ENCODE data around the gene DDX59. TPM values are rescaled to one million over a fixed set of nuclear protein-coding genes. Genes with fewer than 3 reads are reported as not detected.

Gene DDX59
- polyA plus RNA-seq, 1 donor from 2014 or later = 21.0 TPM

DNA sequence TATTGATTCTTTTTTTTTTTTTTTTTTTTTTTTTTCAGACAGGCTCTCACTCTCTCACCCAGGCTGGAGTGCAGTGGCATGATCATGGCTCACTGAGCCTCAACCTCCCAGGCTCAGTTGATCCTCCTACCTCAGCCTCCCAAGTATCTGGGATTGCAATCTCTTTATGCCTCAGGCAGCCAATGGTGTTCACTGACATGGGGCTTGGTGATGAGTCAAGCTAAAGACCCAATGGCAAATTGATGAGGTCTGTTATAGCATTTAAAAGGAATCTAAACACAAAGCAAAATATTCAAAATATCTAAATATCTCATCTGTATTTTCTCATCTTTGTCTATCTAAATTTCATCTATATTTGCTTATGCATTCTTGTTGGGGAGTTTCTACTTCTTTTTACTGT, 38.5 kb upstream of the DDX59 start:
- H3K9me3 ChIP-seq (ENCODE audit: low read length) = no peaks in the 10 kb centered on the region
- H2AFZ ChIP-seq (ENCODE audit: low read depth, low read length) = no peak overlapping the region
- TF ChIP-seq CTCF (IDR thresholded peaks at IDR 0.05; ENCODE audit: poor library complexity, severe bottlenecking) (no peak), SMC3 (conservative IDR thresholded peaks at IDR 0.05; ENCODE audit: poor library complexity) (no peak), MXI1 (conservative IDR thresholded peaks at IDR 0.05; ENCODE audit: poor library complexity, severe bottlenecking) (no peak), EP300 (conservative IDR thresholded peaks at IDR 0.05; ENCODE audit: poor library complexity, severe bottlenecking) (no peak), POLR2AphosphoS5 (IDR thresholded peaks at IDR 0.05) (no peak), EZH2 (IDR thresholded peaks at IDR 0.05; ENCODE audit: borderline replicate concordance, insufficient read depth, low read length, poor library complexity, severe bottlenecking) (no peak), TAF1 (IDR thresholded peaks at IDR 0.05; ENCODE audit: low read depth) (no peak), RAD21 (conservative IDR thresholded peaks at IDR 0.05) (no peak)
- TF ChIP-seq, protein P1, sequence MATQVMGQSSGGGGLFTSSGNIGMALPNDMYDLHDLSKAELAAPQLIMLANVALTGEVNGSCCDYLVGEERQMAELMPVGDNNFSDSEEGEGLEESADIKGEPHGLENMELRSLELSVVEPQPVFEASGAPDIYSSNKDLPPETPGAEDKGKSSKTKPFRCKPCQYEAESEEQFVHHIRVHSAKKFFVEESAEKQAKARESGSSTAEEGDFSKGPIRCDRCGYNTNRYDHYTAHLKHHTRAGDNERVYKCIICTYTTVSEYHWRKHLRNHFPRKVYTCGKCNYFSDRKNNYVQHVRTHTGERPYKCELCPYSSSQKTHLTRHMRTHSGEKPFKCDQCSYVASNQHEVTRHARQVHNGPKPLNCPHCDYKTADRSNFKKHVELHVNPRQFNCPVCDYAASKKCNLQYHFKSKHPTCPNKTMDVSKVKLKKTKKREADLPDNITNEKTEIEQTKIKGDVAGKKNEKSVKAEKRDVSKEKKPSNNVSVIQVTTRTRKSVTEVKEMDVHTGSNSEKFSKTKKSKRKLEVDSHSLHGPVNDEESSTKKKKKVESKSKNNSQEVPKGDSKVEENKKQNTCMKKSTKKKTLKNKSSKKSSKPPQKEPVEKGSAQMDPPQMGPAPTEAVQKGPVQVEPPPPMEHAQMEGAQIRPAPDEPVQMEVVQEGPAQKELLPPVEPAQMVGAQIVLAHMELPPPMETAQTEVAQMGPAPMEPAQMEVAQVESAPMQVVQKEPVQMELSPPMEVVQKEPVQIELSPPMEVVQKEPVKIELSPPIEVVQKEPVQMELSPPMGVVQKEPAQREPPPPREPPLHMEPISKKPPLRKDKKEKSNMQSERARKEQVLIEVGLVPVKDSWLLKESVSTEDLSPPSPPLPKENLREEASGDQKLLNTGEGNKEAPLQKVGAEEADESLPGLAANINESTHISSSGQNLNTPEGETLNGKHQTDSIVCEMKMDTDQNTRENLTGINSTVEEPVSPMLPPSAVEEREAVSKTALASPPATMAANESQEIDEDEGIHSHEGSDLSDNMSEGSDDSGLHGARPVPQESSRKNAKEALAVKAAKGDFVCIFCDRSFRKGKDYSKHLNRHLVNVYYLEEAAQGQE (IDR thresholded peaks at IDR 0.05; ENCODE audit: borderline replicate concordance) = no peak

GRCh38 chr1:200707116-200707515, 37.4 kb upstream of the DDX59 start:
- Histone ChIP-seq H3K27ac (ENCODE audit: low read length) (no peak overlapping the region), H3K9me3 (ENCODE audit: low read length) (no peaks in the 10 kb centered on the region), H3K36me3 (ENCODE audit: insufficient read depth, low read length) (no peaks in the 10 kb centered on the region), H4K20me1 (ENCODE audit: insufficient read depth) (no peaks in the 10 kb centered on the region), H3K9ac (ENCODE audit: low read length) (no peak overlapping the region), H3K9me2 (ENCODE audit: insufficient read depth, low read length) (no peaks in the 10 kb centered on the region), H3F3A (ENCODE audit: insufficient read depth, low read length, poor library complexity, severe bottlenecking) (no peaks in the 10 kb centered on the region), H3K79me2 (replicated peaks; ENCODE audit: insufficient read depth, low read length) (no peaks in the 10 kb centered on the region), H3K4me2 (ENCODE audit: low read length) (no peak overlapping the region), H2AFZ (ENCODE audit: low read depth, low read length) (no peak overlapping the region), H3K27me3 (ENCODE audit: insufficient read depth, low read depth, low read length) (no peaks in the 10 kb centered on the region), H3K4me3 (ENCODE audit: low read length) (no peak overlapping the region)
- TF ChIP-seq SMC3 (conservative IDR thresholded peaks at IDR 0.05; ENCODE audit: poor library complexity) (no peak), RAD21 (conservative IDR thresholded peaks at IDR 0.05) (no peak), EP300 (conservative IDR thresholded peaks at IDR 0.05; ENCODE audit: poor library complexity, severe bottlenecking) (no peak), CTCF (IDR thresholded peaks at IDR 0.05; ENCODE audit: poor library complexity, severe bottlenecking) (no peak), MXI1 (conservative IDR thresholded peaks at IDR 0.05; ENCODE audit: poor library complexity, severe bottlenecking) (no peak), TAF1 (IDR thresholded peaks at IDR 0.05; ENCODE audit: low read depth) (no peak), EZH2 (IDR thresholded peaks at IDR 0.05; ENCODE audit: borderline replicate concordance, insufficient read depth, low read length, poor library complexity, severe bottlenecking) (no peak), POLR2AphosphoS5 (IDR thresholded peaks at IDR 0.05) (no peak)
- TF ChIP-seq, protein P1 (IDR thresholded peaks at IDR 0.05; ENCODE audit: borderline replicate concordance) = no peak

More for the DNA sequence above, 38.5 kb upstream of the DDX59 start:
- H4K20me1 ChIP-seq (ENCODE audit: insufficient read depth) = no peaks in the 10 kb centered on the region
- H3K36me3 ChIP-seq (ENCODE audit: insufficient read depth, low read length) = no peaks in the 10 kb centered on the region
- no peaks in the 10 kb centered on the region for H3K79me2 ChIP-seq (replicated peaks; ENCODE audit: insufficient read depth, low read length)
- no peaks in the 10 kb centered on the region for H3K9me2 ChIP-seq (ENCODE audit: insufficient read depth, low read length)
- no peak overlapping the region for H3K27ac ChIP-seq (ENCODE audit: low read length)
- H3K4me3 ChIP-seq (ENCODE audit: low read length) = no peak overlapping the region
- H3K27me3 ChIP-seq (ENCODE audit: insufficient read depth, low read depth, low read length) = no peaks in the 10 kb centered on the region
- H3K9ac ChIP-seq (ENCODE audit: low read length) = no peak overlapping the region
- no peaks in the 10 kb centered on the region for H3F3A ChIP-seq (ENCODE audit: insufficient read depth, low read length, poor library complexity, severe bottlenecking)
- H3K4me2 ChIP-seq (ENCODE audit: low read length) = no peak overlapping the region
